IPS-18a (cell line): ENCODE measurements around the gene FBXW10B.
"Not testable (repeated sequence)": the region's sequence is repeated elsewhere in the genome, so short reads cannot be mapped to it uniquely, and the experiment has no call there.

Experiments used
- H3K27ac ChIP-seq: one replicate; pipeline ENCODE4 v1.5.1; 2013; ENCODE audit warnings: low read length
- H3K27me3 ChIP-seq: one replicate; pipeline ENCODE4 v1.6.1; 2013; ENCODE audit warnings: mild to moderate bottlenecking, low read length; ENCODE audit not compliant: control insufficient read depth, insufficient read depth
- H3K36me3 ChIP-seq: one replicate; pipeline ENCODE4 v1.6.1; 2013; ENCODE audit warnings: low read depth, low read length; ENCODE audit not compliant: control insufficient read depth
- H3K4me1 ChIP-seq: one replicate; pipeline ENCODE4 v1.6.1; 2013; ENCODE audit warnings: low read depth, low read length; ENCODE audit not compliant: control insufficient read depth
- H3K4me3 ChIP-seq: one replicate; pipeline ENCODE4 v1.5.1; 2013; ENCODE audit warnings: low read length
- H3K9ac ChIP-seq: one replicate; pipeline ENCODE4 v1.6.1; 2013; ENCODE audit warnings: mild to moderate bottlenecking, low read length, moderate library complexity
- H3K9me3 ChIP-seq: one replicate; pipeline ENCODE4 v1.6.1; 2013; ENCODE audit warnings: low read depth, low read length; ENCODE audit not compliant: control insufficient read depth

FBXW10B gene

GRCh38 chr17:15619331-15620058, at the start of gene FBXW10B:
Gene FBXW10B (minus strand): TSS chr17:15619704. CDS start chr17:15619512, 192 bp downstream.
- not testable (repeated sequence) for H3K9ac ChIP-seq, H3K9me3 ChIP-seq

GRCh38 chr17:15663691-15664090, 44.2 kb upstream of the FBXW10B start:
- Histone ChIP-seq H3K9ac (no peak overlapping the region), H3K9me3 (no peaks in the 10 kb centered on the region), H3K27me3 (no peaks in the 10 kb centered on the region), H3K36me3 (peaks cover 9% of the 10 kb centered on the region), H3K4me3 (no peak overlapping the region), H3K27ac (no peak overlapping the region), H3K4me1 (peaks cover 3% of the 10 kb centered on the region)

More at GRCh38 chr17:15619331-15620058, at the start of gene FBXW10B:
- not testable (repeated sequence) for H3K27ac ChIP-seq, H3K4me1 ChIP-seq, H3K36me3 ChIP-seq, H3K4me3 ChIP-seq, H3K27me3 ChIP-seq

- H3K36me3 ChIP-seq: peaks cover 9% of the 10 kb centered on the region
- H3K9me3 ChIP-seq: no peaks in the 10 kb centered on the region
- H3K27me3 ChIP-seq: no peaks in the 10 kb centered on the region
- no peak overlapping the region for H3K4me3 ChIP-seq
- H3K9ac ChIP-seq: no peak overlapping the region
- H3K27ac ChIP-seq: no peak overlapping the region
- no peaks in the 10 kb centered on the region for H3K4me1 ChIP-seq
Observed at GRCh38 chr17:15663176-15663575, 43.7 kb upstream of the FBXW10B start.

- H3K4me1 ChIP-seq: no peaks in the 10 kb centered on the region
- H3K36me3 ChIP-seq: peaks cover 9% of the 10 kb centered on the region
- H3K9me3 ChIP-seq: no peaks in the 10 kb centered on the region
- no peak overlapping the region for H3K4me3 ChIP-seq
- H3K9ac ChIP-seq: no peak overlapping the region
- no peaks in the 10 kb centered on the region for H3K27me3 ChIP-seq
- H3K27ac ChIP-seq: no peak overlapping the region
Observed at GRCh38 chr17:15662681-15663080, 43.2 kb upstream of the FBXW10B start.

GRCh38 chr17:15660077-15660476, 40.6 kb upstream of the FBXW10B start:
- Histone ChIP-seq H3K4me3 (no peak overlapping the region), H3K4me1 (no peaks in the 10 kb centered on the region), H3K9me3 (no peaks in the 10 kb centered on the region), H3K36me3 (peaks cover 9% of the 10 kb centered on the region), H3K27me3 (no peaks in the 10 kb centered on the region), H3K27ac (no peak overlapping the region), H3K9ac (no peak overlapping the region)

GRCh38 chr17:15659663-15660062, 40.2 kb upstream of the FBXW10B start:
- no peak overlapping the region for H3K9ac ChIP-seq
- no peaks in the 10 kb centered on the region for H3K4me1 ChIP-seq
- H3K9me3 ChIP-seq: no peaks in the 10 kb centered on the region
- H3K36me3 ChIP-seq: peaks cover 9% of the 10 kb centered on the region
- no peak overlapping the region for H3K4me3 ChIP-seq
- no peak overlapping the region for H3K27ac ChIP-seq
- no peaks in the 10 kb centered on the region for H3K27me3 ChIP-seq

GRCh38 chr17:15659236-15659635, 39.7 kb upstream of the FBXW10B start:
- H3K27me3 ChIP-seq: no peaks in the 10 kb centered on the region
- no peak overlapping the region for H3K27ac ChIP-seq
- H3K9me3 ChIP-seq: no peaks in the 10 kb centered on the region
- no peak overlapping the region for H3K9ac ChIP-seq
- no peaks in the 10 kb centered on the region for H3K4me1 ChIP-seq
- peaks cover 7% of the 10 kb centered on the region for H3K36me3 ChIP-seq
- no peak overlapping the region for H3K4me3 ChIP-seq

GRCh38 chr17:15658296-15658695, 38.8 kb upstream of the FBXW10B start:
- no peak overlapping the region for H3K9ac ChIP-seq
- no peaks in the 10 kb centered on the region for H3K27me3 ChIP-seq
- H3K27ac ChIP-seq: no peak overlapping the region
- no peaks in the 10 kb centered on the region for H3K4me1 ChIP-seq
- no peaks in the 10 kb centered on the region for H3K9me3 ChIP-seq
- no peak overlapping the region for H3K4me3 ChIP-seq
- no peaks in the 10 kb centered on the region for H3K36me3 ChIP-seq

- no peak overlapping the region for H3K4me3 ChIP-seq
- no peak overlapping the region for H3K27ac ChIP-seq
- H3K27me3 ChIP-seq: no peaks in the 10 kb centered on the region
- no peaks in the 10 kb centered on the region for H3K9me3 ChIP-seq
- no peaks in the 10 kb centered on the region for H3K36me3 ChIP-seq
- H3K4me1 ChIP-seq: no peaks in the 10 kb centered on the region
- H3K9ac ChIP-seq: no peak overlapping the region
Observed at GRCh38 chr17:15657868-15658267, 38.4 kb upstream of the FBXW10B start.

GRCh38 chr17:15654886-15655561, 35.5 kb upstream of the FBXW10B start:
- Histone ChIP-seq H3K4me1 (peaks cover 15% of the 10 kb centered on the region), H3K9me3 (no peaks in the 10 kb centered on the region)

GRCh38 chr17:15654401-15654800, 34.9 kb upstream of the FBXW10B start:
- not testable (repeated sequence) for H3K27ac ChIP-seq, H3K4me3 ChIP-seq, H3K27me3 ChIP-seq, H3K9ac ChIP-seq, H3K36me3 ChIP-seq, H3K9me3 ChIP-seq
- H3K4me1 ChIP-seq: peaks cover 15% of the 10 kb centered on the region

More at GRCh38 chr17:15654886-15655561, 35.5 kb upstream of the FBXW10B start:
- H3K27me3 ChIP-seq: no peaks in the 10 kb centered on the region
- H3K27ac ChIP-seq: no peak overlapping the region
- no peak overlapping the region for H3K4me3 ChIP-seq
- no peak overlapping the region for H3K9ac ChIP-seq
- H3K36me3 ChIP-seq: no peaks in the 10 kb centered on the region

- H3K9me3 ChIP-seq: no peaks in the 10 kb centered on the region
- H3K36me3 ChIP-seq: no peaks in the 10 kb centered on the region
- H3K4me1 ChIP-seq: peaks cover 15% of the 10 kb centered on the region
- no peaks in the 10 kb centered on the region for H3K27me3 ChIP-seq
- no peak overlapping the region for H3K9ac ChIP-seq
- no peak overlapping the region for H3K4me3 ChIP-seq
- no peak overlapping the region for H3K27ac ChIP-seq
Observed at GRCh38 chr17:15652960-15653359, 33.5 kb upstream of the FBXW10B start.
